Liver (tissue), 9 donors: Measurements from ENCODE around the gene CACNG6. TPM values are rescaled to one million over a fixed set of nuclear protein-coding genes. Genes with fewer than 3 reads are reported as not detected.

Source experiments
- DNase-seq: peaks from one replicate; pipeline ENCODE4 v3.0.0-alpha.2; 2017; ENCODE audit warnings: low spot score
- H3K27ac ChIP-seq, 2 donors: one replicate each; pipeline ENCODE4 v1.7.0; 2013; ENCODE audit warnings: inconsistent platforms in 2 of 2, low read length in 2 of 2, control low read depth in 1 of 2, low read depth in 1 of 2, mild to moderate bottlenecking in 1 of 2
- H3K27me3 ChIP-seq, 4 donors: one replicate each; pipeline versions ENCODE4 v1.6.1 to v1.7.0; 2013; ENCODE audit warnings: low read length in 3 of 4, inconsistent platforms in 1 of 4, mild to moderate bottlenecking in 1 of 4, moderate library complexity in 1 of 4; ENCODE audit not compliant: control insufficient read depth in 4 of 4, insufficient read depth in 4 of 4
- H3K36me3 ChIP-seq, 4 donors: one replicate each; pipeline versions ENCODE4 v1.6.1 to v1.7.0; 2013; ENCODE audit warnings: low read length in 3 of 4, mild to moderate bottlenecking in 3 of 4, low read depth in 1 of 4, moderate library complexity in 1 of 4; ENCODE audit not compliant: control insufficient read depth in 4 of 4, insufficient read depth in 3 of 4
- H3K4me1 ChIP-seq, 4 donors: one replicate each; pipeline versions ENCODE4 v1.6.1 to v1.7.0; 2013; ENCODE audit warnings: low read length in 3 of 4, mild to moderate bottlenecking in 3 of 4, moderate library complexity in 1 of 4; ENCODE audit not compliant: control insufficient read depth in 4 of 4, insufficient read depth in 4 of 4
- H3K4me3 ChIP-seq, 3 donors: one replicate each; pipeline versions ENCODE4 v1.6.1 to v1.7.0; 2013; ENCODE audit warnings: low read length in 3 of 3, control low read depth in 1 of 3, low read depth in 1 of 3, mild to moderate bottlenecking in 1 of 3
- H3K9ac ChIP-seq, 2 donors: one replicate each; pipeline ENCODE4 v1.7.0; 2013; ENCODE audit warnings: low read length in 2 of 2, mild to moderate bottlenecking in 2 of 2, moderate library complexity in 2 of 2, control low read depth in 1 of 2, low read depth in 1 of 2
- H3K9me3 ChIP-seq, 4 donors: one replicate each; pipeline versions ENCODE4 v1.6.1 to v1.7.0; 2013; ENCODE audit warnings: low read length in 3 of 4; ENCODE audit not compliant: control insufficient read depth in 4 of 4
- EGR1 ChIP-seq, 2 donors: IDR thresholded peaks; 2 replicates each; pipeline ENCODE4 v1.6.1; 2016 to 2018; ENCODE audit warnings: antibody characterized with exemption in 2 of 2, low read depth in 2 of 2
- FOXA1 ChIP-seq: IDR thresholded peaks from 2 replicates; pipeline ENCODE4 v1.6.1; 2016; ENCODE audit warnings: antibody characterized with exemption
- FOXA2 ChIP-seq: IDR thresholded peaks from 2 replicates; pipeline ENCODE4 v1.6.1; 2016; ENCODE audit warnings: antibody characterized with exemption
- GABPA ChIP-seq, 2 donors: IDR thresholded peaks in 1 of 2; conservative IDR thresholded peaks in 1 of 2; 2 replicates each; pipeline ENCODE4 v1.6.1; 2016; ENCODE audit warnings: antibody characterized with exemption in 2 of 2, mild to moderate bottlenecking in 1 of 2, moderate library complexity in 1 of 2
- HNF4A ChIP-seq, 2 donors: conservative IDR thresholded peaks; 2 replicates each; pipeline ENCODE4 v1.6.1; 2016; ENCODE audit warnings: antibody characterized with exemption in 2 of 2, mild to moderate bottlenecking in 2 of 2
- HNF4G ChIP-seq: IDR thresholded peaks from 2 replicates; pipeline ENCODE4 v1.6.1; 2016; ENCODE audit warnings: antibody characterized with exemption
- JUND ChIP-seq, 2 donors: IDR thresholded peaks; 2 replicates each; pipeline ENCODE4 v1.6.1; 2016; ENCODE audit warnings: antibody characterized with exemption in 2 of 2
- MAX ChIP-seq: IDR thresholded peaks from 2 replicates; pipeline ENCODE4 v1.6.1; 2016; ENCODE audit warnings: antibody characterized with exemption
- NR2F2 ChIP-seq: IDR thresholded peaks from 2 replicates; pipeline ENCODE4 v1.6.1; 2016; ENCODE audit warnings: antibody characterized with exemption
- RAD21 ChIP-seq, 2 donors: IDR thresholded peaks; 2 replicates each; pipeline ENCODE4 v1.6.1; 2016; ENCODE audit warnings: antibody characterized with exemption in 2 of 2, mild to moderate bottlenecking in 2 of 2
- RXRA ChIP-seq, 2 donors: IDR thresholded peaks; 2 replicates each; pipeline ENCODE4 v1.6.1; 2017 to 2018; ENCODE audit warnings: antibody characterized with exemption in 2 of 2, mild to moderate bottlenecking in 1 of 2
- SP1 ChIP-seq: IDR thresholded peaks from 2 replicates; pipeline ENCODE4 v1.6.1; 2018; ENCODE audit warnings: antibody characterized with exemption, mild to moderate bottlenecking
- TAF1 ChIP-seq: conservative IDR thresholded peaks from 2 replicates; pipeline ENCODE4 v1.6.1; 2016; ENCODE audit warnings: antibody characterized with exemption, mild to moderate bottlenecking
- YY1 ChIP-seq: IDR thresholded peaks from 2 replicates; pipeline ENCODE4 v1.6.1; 2016; ENCODE audit warnings: antibody characterized with exemption, mild to moderate bottlenecking
- ZBTB33 ChIP-seq: IDR thresholded peaks from 2 replicates; pipeline ENCODE4 v1.6.1; 2016; ENCODE audit warnings: antibody characterized with exemption
- WGBS: extraction: QIAGEN DNeasy Blood & Tissue Kit; methylation state at CpG from one replicate; pipeline ENCODE4 v1.1.7; 2013; 5-methylcytosine and 5-hydroxymethylcytosine counted together
- polyA plus RNA-seq, 2 donors: library from polyadenylated mRNA; stranded (reverse) in 1 of 2; unstranded in 1 of 2; fragments of 200-250 nt in 1 of 2; fragments of >200 nt in 1 of 2; fragmentation: Nextera tagmentation in 1 of 2; extraction: Ambion mirVana in 1 of 2; gene quantifications; one replicate each; pipeline versions ENCODE4 v1.2.1 to v1.2.3, GENCODE V29; 2013 to 2015
- total RNA-seq, 2 donors: library from RNA; depleted of rRNA; stranded (reverse); fragments of >200 nt; gene quantifications; one replicate each; pipeline ENCODE4 v1.2.3, GENCODE V29; 2014
- TF ChIP-seq, protein P1 (sequence below): fragments of 150-350 bp; IDR thresholded peaks from 2 replicates; pipeline ENCODE4 v1.5.1; 2017; ENCODE audit warnings: improper control_type of control experiment, low read depth, low read length; ENCODE audit not compliant: missing input control
- TF ChIP-seq, protein P2 (sequence below): IDR thresholded peaks from 2 replicates; pipeline ENCODE4 v1.6.1; 2016; ENCODE audit warnings: antibody characterized with exemption, mild to moderate bottlenecking
- donor health status: healthy.
- donor health status: healthy.
- donor health status: healthy.
- donor health status: healthy.
- donor health status: healthy.

Gene CACNG6
- total and polyA plus RNA-seq, 4 donors: not detected

DNA sequence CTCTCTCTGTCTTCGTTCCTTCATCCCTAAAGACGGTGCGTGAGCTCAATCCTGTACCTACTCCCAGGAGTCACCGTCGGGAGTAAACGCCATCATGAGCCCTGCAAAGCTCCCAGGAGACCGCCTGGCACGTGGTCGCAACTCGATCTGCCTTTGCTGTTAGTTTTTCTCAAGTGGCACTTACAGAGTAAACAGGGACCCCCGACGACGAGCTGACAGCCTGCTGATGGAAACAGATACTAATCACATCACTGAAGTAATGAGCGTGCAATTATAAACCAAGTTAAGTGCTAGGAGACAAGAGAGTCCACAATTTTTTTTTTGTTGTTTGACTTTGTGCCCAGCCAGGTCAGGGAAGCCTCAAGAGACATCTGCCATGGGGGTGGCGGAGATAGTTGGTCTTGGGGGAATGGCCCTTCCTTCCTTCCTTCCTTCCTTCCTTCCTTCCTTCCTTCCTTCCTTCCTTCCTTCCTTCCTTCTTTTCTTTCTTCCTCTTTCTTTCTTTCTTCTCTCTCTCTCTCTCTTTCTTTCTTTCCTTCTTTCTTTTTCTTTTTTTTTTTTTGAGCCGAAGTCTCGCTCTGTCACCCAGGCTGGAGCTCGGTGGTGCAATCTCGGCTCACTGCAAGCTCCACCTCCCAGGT, 23.6 kb downstream of the CACNG6 start:
- no peak overlapping the region for H3K9ac ChIP-seq
- WGBS: 39% methylated on average over 19 of the region's 19 CpGs
- no peak for DNase-seq
- H3K27me3 ChIP-seq: peaks cover 0 to 2% (median 1%) of the 10 kb centered on the region in 4 donors
- no peak overlapping the region for H3K4me3 ChIP-seq
- TF ChIP-seq FOXA1 (no peak), HNF4A (conservative IDR thresholded peaks at IDR 0.05) (no peak), SP1 (no peak), GABPA (IDR thresholded peaks at IDR 0.05 in 1 of 2, conservative IDR thresholded peaks at IDR 0.05 in 1 of 2) (no peak), MAX (no peak), HNF4G (no peak), RXRA (IDR thresholded peaks at IDR 0.05) (no peak), TAF1 (no peak), FOXA2 (no peak), ZBTB33 (no peak), NR2F2 (no peak), JUND (IDR thresholded peaks at IDR 0.05) (no peak), EGR1 (IDR thresholded peaks at IDR 0.05; ENCODE audit: low read depth in 2 of 2) (no peak)
- TF ChIP-seq, protein P1, sequence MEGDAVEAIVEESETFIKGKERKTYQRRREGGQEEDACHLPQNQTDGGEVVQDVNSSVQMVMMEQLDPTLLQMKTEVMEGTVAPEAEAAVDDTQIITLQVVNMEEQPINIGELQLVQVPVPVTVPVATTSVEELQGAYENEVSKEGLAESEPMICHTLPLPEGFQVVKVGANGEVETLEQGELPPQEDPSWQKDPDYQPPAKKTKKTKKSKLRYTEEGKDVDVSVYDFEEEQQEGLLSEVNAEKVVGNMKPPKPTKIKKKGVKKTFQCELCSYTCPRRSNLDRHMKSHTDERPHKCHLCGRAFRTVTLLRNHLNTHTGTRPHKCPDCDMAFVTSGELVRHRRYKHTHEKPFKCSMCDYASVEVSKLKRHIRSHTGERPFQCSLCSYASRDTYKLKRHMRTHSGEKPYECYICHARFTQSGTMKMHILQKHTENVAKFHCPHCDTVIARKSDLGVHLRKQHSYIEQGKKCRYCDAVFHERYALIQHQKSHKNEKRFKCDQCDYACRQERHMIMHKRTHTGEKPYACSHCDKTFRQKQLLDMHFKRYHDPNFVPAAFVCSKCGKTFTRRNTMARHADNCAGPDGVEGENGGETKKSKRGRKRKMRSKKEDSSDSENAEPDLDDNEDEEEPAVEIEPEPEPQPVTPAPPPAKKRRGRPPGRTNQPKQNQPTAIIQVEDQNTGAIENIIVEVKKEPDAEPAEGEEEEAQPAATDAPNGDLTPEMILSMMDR: no peak
- peaks cover 0 to 2% (median 0%) of the 10 kb centered on the region in 4 donors for H3K4me1 ChIP-seq
- no peaks in the 10 kb centered on the region for H3K9me3 ChIP-seq
- H3K27ac ChIP-seq: no peak overlapping the region
- H3K36me3 ChIP-seq: no peaks in the 10 kb centered on the region

DNA sequence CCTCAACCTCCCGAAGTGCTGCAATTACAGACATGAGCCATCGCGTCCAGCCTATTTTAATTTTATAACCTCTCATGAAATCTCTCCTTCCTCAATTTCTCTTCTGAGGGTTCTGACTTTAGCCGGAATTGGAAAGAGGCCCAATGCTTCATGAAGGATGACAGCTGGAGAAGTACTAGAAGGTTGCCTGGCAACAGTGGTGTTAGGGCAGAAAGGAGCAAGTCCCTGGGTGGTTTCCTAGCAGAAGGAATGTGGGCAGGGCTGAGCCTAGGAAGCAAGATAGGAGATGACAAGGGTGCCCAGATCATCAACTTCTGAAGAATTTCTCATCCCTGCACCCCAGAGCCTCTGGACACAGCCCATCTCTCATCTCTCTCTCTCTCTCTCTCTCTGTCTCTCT, 25.8 kb downstream of the CACNG6 start:
- H3K4me1 ChIP-seq: peaks cover 0 to 2% (median 0%) of the 10 kb centered on the region in 4 donors
- no peak for DNase-seq
- 82% methylated on average over 4 of the region's 4 CpGs for WGBS
- H3K27ac ChIP-seq: no peak overlapping the region
- no peak overlapping the region for H3K9ac ChIP-seq
- no peaks in the 10 kb centered on the region for H3K36me3 ChIP-seq
- H3K9me3 ChIP-seq: no peaks in the 10 kb centered on the region
- TF ChIP-seq HNF4G: no peak
- no peak for TF ChIP-seq EGR1 (IDR thresholded peaks at IDR 0.05; ENCODE audit: low read depth in 2 of 2)
- TF ChIP-seq RAD21 (IDR thresholded peaks at IDR 0.05): no peak
- no peak for TF ChIP-seq TAF1
- TF ChIP-seq MAX: no peak
- TF ChIP-seq, protein P2, sequence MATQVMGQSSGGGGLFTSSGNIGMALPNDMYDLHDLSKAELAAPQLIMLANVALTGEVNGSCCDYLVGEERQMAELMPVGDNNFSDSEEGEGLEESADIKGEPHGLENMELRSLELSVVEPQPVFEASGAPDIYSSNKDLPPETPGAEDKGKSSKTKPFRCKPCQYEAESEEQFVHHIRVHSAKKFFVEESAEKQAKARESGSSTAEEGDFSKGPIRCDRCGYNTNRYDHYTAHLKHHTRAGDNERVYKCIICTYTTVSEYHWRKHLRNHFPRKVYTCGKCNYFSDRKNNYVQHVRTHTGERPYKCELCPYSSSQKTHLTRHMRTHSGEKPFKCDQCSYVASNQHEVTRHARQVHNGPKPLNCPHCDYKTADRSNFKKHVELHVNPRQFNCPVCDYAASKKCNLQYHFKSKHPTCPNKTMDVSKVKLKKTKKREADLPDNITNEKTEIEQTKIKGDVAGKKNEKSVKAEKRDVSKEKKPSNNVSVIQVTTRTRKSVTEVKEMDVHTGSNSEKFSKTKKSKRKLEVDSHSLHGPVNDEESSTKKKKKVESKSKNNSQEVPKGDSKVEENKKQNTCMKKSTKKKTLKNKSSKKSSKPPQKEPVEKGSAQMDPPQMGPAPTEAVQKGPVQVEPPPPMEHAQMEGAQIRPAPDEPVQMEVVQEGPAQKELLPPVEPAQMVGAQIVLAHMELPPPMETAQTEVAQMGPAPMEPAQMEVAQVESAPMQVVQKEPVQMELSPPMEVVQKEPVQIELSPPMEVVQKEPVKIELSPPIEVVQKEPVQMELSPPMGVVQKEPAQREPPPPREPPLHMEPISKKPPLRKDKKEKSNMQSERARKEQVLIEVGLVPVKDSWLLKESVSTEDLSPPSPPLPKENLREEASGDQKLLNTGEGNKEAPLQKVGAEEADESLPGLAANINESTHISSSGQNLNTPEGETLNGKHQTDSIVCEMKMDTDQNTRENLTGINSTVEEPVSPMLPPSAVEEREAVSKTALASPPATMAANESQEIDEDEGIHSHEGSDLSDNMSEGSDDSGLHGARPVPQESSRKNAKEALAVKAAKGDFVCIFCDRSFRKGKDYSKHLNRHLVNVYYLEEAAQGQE: no peak
- TF ChIP-seq ZBTB33: no peak
- TF ChIP-seq SP1: no peak
- no peak for TF ChIP-seq JUND (IDR thresholded peaks at IDR 0.05)
- no peak for TF ChIP-seq NR2F2
- TF ChIP-seq YY1: no peak
- TF ChIP-seq, protein P1: no peak
- no peaks in the 10 kb centered on the region for H3K27me3 ChIP-seq
- H3K4me3 ChIP-seq: no peak overlapping the region
